Measurements from ENCODE around the gene MYOZ3.

The MYOZ3 gene

GRCh38 chr5:150627731-150628545, 33.1 kb upstream of the MYOZ3 start:
- DNase-seq = no peak

GRCh38 chr5:150628936-150629485, 32.0 kb upstream of the MYOZ3 start:
- DNase-seq = no peak

- no peak for DNase-seq
Observed at GRCh38 chr5:150630016-150630415, 31.0 kb upstream of the MYOZ3 start.

- DNase-seq = no peak
Observed at GRCh38 chr5:150630461-150631325, 30.4 kb upstream of the MYOZ3 start.

DNA sequence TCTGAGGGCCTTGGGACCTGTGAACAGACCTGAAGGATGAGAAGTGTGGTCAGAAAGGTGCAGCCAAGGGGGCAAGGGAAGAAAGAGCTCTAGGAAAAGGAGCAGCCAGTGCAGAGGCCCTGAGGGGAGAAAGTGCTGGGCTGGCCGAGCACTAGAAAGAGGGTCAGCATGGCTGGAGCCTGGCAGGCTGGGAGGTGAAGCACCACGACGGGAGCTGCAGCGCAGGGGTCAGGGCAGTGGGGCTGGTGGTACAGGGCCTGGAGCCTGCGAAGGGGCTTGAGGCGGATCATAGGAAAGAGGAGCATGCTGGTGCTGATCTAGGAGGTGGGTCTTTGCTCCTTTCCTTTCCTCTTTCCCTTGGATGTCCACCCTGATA, 29.7 kb upstream of the MYOZ3 start:
- DNase-seq = no peak

GRCh38 chr5:150632305-150633160, 28.5 kb upstream of the MYOZ3 start:
- no peak for DNase-seq

GRCh38 chr5:150633429-150633828, 27.6 kb upstream of the MYOZ3 start:
- no peak for DNase-seq

GRCh38 chr5:150636391-150637244, 24.4 kb upstream of the MYOZ3 start:
- DNase-seq = no peak

DNA sequence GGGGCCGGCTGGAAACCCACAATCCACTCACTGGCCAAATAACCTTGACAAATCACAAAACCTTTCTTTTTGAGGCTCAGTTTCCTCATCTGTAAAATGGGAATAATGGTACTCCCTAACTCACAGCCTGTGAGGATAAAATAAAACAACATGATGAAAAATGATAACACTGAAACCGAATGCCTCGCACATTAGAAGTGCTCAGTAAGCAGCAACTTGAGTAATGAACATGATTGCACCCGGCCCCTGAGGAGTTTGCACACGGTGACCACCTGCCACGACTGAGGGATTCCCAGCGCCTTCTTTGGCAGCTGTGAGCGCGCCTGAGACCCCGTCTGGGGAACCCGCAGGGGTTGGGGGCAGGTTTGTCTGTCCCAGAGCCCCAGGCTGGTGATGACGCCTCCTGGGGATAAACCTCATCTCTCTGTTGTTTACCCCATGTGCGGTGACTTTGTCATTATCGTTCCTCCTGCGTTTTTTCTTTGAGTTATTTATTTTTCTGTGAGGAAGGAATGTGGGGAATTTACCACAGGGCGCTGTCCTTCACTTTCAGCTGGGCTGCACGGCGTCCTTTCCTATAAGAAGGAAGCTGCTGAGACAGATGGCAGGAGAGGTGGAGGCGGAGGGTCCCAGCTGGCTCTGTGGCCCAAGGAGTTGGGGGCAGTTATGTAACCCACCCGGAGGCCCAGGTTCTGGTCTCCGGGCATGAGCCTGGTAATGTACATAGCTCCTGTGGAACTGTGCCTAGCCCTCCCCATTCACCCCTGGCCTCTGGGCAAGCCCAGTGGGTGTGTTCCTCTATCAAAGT, 23.6 kb upstream of the MYOZ3 start:
- DNase-seq = peak; percentile 50

GRCh38 chr5:150638053-150638444, 23.0 kb upstream of the MYOZ3 start:
- no peak for DNase-seq

- no peak for DNase-seq
Observed at GRCh38 chr5:150638488-150639376, 22.3 kb upstream of the MYOZ3 start.

- DNase-seq = no peak
Observed at GRCh38 chr5:150639377-150639692, 21.7 kb upstream of the MYOZ3 start.

DNA sequence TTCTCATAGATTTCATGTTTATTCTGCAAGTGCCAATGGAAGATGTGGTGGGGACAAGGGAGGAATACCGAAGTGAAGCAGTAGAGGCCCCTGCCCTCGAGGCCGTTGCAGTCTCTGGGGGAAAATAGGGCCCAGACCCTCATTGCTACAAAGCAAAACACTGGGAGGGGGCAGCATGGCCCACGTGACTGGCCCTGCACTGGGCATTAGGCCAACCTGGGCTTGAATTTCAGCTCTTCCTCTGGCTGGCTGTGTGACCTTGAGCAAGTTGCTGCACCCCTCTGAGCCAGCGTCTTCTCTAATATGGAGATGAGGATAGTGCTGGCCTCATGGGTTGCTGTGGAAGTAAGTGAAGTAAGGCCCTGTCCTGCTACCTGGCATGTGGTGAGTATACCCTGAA, 21.3 kb upstream of the MYOZ3 start:
- DNase-seq = no peak

DNA sequence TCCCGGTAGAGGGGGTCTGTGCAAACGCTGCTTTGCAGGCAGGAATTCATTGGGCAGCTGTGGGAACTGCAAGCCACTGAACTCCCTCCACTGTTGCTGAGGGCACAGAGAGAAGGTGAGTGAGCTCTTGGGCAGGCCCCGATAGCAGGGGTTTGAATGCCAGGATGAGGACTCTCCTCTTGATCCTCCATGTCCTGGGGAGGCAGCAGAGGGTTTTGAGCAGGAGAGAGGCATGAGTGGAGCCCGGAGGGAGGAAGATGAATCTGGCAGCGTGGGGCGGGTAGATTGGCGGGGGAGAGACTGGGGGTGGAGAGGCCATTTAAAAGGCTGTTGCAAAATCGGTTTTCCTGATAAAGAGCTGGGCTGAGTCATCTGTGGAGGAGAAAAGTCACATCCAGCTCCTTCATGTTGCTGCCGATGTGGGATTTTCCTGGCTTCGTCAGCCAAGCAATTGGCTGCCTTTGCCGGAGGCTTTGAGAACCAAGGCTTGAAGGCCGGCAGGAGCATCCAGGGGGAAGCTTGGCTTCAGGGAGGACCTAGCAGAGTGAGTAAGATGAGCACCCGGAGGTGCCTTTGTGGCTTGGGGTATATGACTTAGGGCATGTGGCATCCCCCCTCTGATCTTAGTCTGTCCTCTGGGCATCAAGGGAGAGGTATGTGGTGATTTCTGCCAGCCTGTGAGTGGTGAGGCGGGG, 20.6 kb upstream of the MYOZ3 start, which contains the start of gene SYNPO:
Gene SYNPO (plus strand): TSS at position 350 of the 695 bp plus-strand sequence. CDS start 7,616 bp downstream, outside the sequence.
- no peak for DNase-seq

DNA sequence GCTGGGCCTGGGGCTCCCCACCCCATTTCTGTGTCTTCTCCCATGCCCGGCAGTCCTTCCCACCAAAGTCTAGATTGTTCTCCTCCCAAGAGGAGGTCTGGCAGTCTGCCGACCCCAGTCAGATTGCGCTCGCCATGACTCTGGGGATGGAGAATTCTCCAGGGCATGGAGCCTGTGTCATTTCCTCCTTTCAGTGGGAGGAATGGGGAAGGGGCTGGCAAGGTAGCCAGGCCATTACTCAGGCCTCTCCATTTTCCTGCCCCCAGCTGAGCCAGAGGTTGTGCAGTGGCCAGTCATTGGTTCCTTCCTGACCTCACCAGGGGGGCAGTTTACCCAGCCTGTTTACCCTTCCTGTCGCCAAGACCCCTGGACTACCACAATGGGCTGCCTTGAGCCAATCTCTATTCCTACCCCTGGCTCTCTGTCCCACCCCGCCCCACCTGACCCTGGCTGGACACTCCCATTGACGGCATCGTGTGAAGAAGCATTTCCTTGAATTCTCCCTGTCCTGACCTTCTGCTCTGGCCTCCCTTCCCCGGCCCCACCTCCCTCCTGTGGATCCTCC, 20.0 kb upstream of the MYOZ3 start:
- DNase-seq = no peak

GRCh38 chr5:150641824-150642566, 19.1 kb upstream of the MYOZ3 start:
- no peak for DNase-seq

DNA sequence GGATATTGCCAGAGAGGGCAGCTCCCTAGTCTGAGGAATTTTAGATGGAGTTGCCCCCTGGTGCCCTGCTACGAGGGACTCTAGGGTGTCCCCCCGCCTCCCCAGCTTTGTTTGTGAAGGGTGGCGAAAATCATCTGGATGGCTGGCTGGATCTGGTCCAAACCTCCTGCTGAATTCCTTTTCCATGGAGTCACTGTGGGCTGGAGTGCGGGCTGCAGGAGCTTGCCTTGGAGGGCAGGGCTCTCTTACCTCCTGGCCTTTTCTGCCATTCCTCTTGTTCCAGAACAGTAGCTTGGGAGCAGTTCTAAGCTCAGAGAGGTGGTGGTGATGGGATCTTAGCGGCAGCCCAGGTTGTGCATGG, 18.5 kb upstream of the MYOZ3 start:
- DNase-seq = no peak
